ENCODE data around the gene ERGIC1.
"Not testable (repeated sequence)": the region's sequence is repeated elsewhere in the genome, so short reads cannot be mapped to it uniquely, and the experiment has no call there.

Gene ERGIC1

DNA sequence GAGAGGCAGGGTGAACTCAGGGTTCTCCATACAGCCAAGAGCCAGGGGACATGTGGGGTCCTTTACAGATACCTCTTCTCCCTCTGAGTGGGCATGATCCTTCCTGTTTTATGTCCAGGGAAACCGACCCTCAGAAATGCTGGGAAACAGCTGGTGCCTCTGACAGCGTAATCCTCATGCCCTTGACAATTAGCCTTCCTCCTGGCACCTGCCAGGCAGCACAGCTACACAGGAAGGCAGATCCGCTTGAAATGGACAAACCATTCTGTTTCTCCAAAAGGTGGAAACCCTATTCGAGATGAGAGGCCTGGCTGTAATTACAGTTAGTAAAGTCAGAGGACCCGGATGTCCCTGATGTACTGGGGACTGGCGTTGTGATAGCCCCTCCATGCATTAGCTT, 7.2 kb downstream of the ERGIC1 start:
- in situ Hi-C loops (cut with MboI; ENCODE audit: low pct_unique_long_range_greater_than_20kb, low sequenced_read_pairs) = no loop called here
- DNase-seq = no peak

DNA sequence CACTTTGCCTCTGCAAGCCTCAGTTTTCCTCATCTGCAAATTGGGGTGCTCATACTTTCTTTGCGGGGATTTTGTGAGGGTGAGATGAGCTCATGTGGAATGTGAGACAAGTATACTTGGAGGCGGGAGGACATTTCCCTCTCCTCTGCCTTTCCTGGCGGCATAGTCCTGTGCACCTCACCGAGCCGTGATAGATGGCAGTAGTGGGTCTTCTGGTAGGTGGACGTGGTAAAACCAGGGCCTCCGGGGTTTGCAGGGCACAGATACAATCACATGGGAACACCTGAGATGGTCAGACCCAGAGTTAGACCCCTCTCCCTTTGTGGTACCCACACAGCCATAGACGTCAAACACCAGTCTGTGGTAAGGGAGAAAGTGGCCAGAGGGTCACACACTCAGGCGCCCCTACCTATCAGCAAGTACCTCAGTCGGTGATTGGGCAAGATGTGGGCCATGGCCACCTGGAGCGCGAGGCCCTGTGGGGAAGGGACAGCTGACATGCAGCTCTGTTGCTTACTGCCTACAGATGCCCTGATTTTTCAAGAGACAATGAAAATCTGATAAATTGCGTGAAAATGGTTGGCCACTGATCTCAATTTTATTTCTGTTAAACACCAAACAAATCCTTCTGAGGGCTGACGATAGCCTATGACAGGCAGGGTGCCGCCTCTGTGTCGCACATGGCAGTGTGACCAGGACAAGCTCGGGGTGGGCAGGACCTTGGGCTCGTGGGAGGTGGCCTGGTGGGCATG, 9.9 kb downstream of the ERGIC1 start:
- no peak for DNase-seq
- in situ Hi-C loops (cut with MboI; ENCODE audit: low pct_unique_long_range_greater_than_20kb, low sequenced_read_pairs) = no loop called here

DNA sequence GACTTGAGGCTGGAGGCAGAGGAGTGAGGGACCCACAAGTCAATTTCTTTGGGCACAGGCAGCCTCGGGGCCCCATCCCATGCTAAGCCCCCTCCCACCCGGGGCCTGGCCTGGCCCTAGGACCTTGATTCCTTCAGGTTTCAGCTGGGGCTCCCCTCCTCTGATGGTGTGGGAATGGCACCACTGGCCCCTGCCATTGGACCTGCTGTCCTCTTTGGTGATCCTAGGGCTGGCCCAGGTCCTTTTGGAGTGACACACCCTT, 10.5 kb downstream of the ERGIC1 start:
- in situ Hi-C loops (cut with MboI; ENCODE audit: low pct_unique_long_range_greater_than_20kb, low sequenced_read_pairs) = no loop called here
- no peak for DNase-seq

DNA sequence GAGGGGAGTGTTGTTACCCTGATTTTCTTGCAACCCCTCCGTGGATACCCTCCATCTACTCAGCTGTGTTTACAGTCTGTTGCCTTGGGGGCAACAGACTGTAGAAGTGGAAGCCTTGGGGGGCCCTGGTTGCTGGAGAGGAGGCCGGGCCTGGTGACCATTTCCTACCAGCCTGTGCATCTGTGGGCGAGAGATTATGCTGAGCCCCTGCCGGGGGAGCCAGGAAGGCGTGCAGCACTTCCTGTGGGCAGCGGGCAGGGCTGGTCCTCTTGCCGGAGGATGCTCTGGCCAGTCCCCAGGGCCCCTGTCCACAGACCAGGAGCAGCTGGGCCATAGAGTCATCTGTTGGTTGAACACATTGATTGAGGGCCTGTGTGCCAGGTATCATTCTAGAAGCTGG, 11.1 kb downstream of the ERGIC1 start:
- in situ Hi-C loops (cut with MboI; ENCODE audit: low pct_unique_long_range_greater_than_20kb, low sequenced_read_pairs) = no loop called here
- DNase-seq = no peak

DNA sequence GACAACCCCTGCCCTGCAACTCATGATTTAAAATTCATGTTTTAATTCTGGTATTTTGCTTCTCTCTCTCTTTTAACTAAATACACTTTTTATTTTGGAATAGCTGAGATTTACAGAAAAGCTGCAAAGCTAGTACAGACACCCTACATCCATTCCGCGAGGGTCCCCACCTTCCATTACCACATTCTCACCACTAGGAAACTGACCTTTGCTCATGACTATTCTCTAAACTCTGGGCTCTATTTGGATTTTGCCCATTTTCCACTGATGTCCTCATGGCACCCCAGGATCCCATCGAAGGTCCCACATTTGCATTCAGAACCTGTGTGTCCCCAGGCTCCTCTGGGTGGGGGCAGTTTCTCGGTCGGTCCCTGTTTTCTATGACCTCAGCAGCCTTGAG, 11.5 kb downstream of the ERGIC1 start:
- DNase-seq = no peak
- in situ Hi-C loops (cut with MboI; ENCODE audit: low pct_unique_long_range_greater_than_20kb, low sequenced_read_pairs) = no loop called here

DNA sequence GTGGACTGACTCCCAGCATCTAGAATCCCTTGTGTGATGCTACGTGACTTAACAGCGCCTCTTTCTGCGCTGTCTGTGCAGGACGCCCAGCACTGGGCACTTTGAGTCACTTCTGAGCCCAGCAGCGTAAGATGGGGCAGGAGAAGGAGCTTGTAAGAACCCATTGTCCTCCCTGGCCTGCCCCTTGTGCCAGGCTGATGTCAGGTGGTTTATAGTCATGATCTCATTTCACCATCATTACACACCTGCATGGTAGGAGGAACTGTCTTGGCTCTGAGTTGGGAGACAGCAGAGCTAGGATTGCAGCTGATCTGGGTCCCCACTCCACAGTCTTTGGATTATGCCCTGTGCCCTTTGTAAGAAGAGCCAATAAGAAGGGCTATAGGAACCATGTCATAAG, 12.2 kb downstream of the ERGIC1 start:
- in situ Hi-C loops (cut with MboI; ENCODE audit: low pct_unique_long_range_greater_than_20kb, low sequenced_read_pairs) = no loop called here
- DNase-seq = no peak

DNA sequence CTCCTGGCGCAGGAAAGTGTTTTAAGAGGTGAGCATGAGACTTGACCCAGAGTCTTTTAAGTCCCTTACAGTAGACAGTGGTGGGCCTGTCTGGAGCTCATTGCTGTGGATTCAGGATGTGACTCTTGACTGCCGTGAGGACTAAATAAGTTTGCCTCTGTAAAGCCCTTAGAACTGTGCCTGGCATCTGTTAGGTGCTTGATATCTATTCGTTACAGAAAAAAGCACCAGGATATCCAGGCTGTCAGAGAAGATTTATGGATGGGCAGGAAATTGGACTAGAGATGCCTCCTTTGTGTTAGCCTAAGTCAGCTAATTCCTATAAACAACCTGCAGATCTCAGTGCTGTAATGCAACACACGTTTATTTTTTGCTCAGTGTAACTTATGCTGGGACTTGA, 12.6 kb downstream of the ERGIC1 start:
- in situ Hi-C loops (cut with MboI; ENCODE audit: low pct_unique_long_range_greater_than_20kb, low sequenced_read_pairs) = no loop called here
- no peak for DNase-seq

DNA sequence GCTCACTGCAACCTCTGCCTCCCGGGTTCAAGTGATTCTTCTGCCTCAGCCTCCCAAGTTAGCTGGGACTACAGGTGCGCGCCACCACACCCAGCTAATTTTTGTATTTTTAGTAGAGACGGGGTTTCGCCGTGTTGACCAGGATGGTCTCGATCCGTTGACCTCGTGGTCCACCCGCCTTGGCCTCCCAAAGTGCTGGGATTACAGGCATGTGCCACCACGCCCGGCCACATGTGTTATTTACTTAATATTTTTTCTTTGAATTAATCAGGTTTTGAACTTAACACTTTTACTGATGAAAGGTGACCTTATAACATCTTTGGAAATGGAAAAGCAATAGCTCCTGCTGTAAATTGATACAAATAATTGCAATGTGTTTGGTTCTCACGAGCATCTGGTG, 13.5 kb downstream of the ERGIC1 start:
- DNase-seq; in situ Hi-C loops (cut with MboI; ENCODE audit: low pct_unique_long_range_greater_than_20kb, low sequenced_read_pairs): not testable (repeated sequence)

DNA sequence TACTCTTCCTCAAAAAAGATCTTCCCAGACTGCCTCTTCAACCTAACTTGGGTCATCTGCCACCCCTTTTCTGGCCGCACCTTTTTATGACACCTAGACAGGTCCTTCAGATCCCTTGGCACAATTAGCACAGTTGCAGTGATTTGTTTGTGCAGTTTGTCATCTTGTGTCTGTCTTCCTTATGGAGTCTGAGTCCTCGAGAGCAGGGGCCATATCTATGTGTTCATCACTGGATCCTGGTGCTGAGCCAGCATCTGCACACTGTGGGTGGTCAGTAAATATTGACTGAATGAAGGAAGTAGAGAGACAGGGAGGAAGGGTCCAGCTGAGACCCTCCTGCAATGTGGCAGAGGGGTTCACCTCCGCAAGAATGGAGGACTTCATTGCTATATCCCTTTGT, 14.4 kb downstream of the ERGIC1 start:
- in situ Hi-C loops (cut with MboI; ENCODE audit: low pct_unique_long_range_greater_than_20kb, low sequenced_read_pairs) = no loop called here
- DNase-seq = no peak

DNA sequence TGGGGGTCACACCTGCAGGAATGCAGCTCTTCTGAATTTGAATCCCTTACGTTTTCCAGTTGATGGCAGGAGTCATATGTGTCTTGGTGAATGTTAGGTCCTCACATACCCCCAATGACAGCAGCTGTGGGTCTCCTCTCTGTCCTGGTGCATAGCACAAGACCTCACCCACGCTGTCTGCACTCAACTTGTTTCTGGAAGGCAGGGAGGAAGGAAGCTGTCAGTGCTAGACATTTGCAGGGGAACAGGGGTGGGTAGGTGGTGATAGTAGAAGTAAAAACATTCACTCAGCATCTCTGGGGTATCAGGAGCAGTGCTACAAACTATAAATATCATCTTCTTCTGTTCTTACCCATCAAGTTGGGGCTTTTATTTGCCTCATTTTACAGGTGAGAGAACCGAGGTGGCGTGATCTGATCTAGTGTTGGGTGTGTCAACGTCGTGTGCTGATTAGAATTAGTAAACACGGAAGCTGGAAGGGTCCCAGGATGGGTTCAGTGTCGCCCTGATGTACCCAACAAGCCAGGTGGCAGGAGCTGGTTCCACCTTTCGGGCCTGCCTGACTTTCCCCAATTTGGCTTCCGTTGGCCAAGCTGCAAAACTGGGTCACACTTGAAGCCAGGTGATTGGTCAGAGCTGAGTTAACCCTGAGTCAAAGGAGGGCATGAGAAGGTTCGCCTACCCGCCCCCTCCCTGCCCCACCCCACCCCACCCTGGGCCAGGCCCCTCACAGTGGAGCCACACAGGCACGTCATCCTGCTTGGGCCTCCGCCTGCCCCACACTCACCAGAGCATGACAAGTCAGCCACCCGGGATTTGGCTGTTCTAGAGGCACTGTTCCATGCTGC, 15.8 kb downstream of the ERGIC1 start:
- DNase-seq = no peak
- in situ Hi-C loops (cut with MboI; ENCODE audit: low pct_unique_long_range_greater_than_20kb, low sequenced_read_pairs) = no loop called here

DNA sequence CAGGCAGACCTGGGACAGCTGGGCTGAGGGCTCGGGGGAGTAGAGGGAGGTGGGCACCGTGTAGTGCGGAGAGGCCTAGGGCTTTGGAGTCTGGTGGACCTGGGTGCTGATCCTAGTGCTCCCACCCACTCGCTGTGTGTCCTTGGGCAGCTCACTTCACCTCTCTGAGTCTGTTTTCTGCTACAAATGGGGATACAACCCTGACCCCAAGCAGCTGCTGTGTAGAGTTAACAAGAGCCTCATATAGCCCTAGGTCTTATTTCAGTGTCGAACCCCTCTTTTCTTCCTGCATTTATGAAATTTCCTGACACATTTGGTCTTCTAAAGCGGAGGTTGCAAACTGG, 16.4 kb downstream of the ERGIC1 start:
- DNase-seq = no peak
- in situ Hi-C loops (cut with MboI; ENCODE audit: low pct_unique_long_range_greater_than_20kb, low sequenced_read_pairs) = no loop called here

DNA sequence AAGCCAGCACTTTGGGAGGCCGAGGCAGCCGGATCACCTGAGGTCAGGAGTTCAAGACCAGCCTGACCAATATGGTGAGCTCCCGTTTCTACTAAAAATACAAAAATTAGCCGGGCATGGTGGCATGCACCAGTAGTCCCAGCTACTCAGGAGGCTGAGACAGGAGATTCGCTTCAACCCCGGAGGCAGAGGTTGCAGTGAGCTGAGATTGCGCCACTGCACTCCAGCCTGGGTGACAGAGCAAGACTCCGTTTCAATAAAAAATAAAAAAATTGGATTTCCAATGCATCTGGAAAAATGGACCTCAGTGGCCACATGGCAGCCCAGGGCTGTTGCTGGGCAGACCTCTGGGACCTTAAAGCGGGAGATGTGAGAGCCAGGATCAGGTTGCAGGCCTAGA, 17.2 kb downstream of the ERGIC1 start:
- DNase-seq; in situ Hi-C loops (cut with MboI; ENCODE audit: low pct_unique_long_range_greater_than_20kb, low sequenced_read_pairs): not testable (repeated sequence)

DNA sequence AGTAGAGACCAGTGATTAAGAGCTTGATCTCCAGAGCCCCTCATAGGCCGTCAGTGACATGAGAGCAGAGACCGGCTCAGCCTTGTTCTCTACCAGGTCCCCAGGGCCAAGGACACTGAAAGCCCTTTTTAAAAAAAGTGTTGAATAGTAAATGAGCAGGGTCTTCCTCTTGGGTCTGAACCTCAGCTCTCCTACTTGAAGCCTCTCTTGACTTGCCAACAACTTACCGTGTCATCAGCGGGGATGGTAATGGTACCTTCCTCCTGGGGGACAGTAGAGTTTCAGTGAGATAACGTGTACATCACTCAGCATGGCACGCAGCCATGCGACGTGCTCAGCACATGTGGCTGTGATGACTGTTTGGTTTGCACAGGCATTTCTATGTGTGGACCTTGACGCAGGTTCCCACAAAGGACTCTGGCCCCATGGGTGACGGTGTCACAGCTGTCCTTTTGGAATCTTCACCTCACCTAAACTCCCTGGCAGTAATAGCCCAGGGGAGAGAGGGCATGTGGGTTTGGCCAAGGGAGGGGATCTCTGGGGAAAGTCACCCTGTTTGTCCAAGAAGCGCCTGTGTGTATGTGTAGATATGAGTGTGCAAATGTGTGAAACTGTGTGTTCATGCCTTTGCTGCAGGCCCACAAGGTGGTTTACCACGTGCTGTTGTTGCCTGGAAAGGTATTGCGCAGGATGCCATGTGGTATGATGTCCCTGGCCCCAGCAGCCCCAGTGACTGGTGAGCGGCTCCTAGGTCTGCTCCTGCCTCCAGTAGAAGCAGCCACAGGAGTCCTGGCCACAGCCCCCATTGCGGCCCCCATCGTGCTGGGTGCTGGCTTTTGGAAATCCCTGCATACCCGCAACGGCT, 18.7 kb downstream of the ERGIC1 start:
- DNase-seq = no peak
- in situ Hi-C loops (cut with MboI; ENCODE audit: low pct_unique_long_range_greater_than_20kb, low sequenced_read_pairs) = no loop called here

DNA sequence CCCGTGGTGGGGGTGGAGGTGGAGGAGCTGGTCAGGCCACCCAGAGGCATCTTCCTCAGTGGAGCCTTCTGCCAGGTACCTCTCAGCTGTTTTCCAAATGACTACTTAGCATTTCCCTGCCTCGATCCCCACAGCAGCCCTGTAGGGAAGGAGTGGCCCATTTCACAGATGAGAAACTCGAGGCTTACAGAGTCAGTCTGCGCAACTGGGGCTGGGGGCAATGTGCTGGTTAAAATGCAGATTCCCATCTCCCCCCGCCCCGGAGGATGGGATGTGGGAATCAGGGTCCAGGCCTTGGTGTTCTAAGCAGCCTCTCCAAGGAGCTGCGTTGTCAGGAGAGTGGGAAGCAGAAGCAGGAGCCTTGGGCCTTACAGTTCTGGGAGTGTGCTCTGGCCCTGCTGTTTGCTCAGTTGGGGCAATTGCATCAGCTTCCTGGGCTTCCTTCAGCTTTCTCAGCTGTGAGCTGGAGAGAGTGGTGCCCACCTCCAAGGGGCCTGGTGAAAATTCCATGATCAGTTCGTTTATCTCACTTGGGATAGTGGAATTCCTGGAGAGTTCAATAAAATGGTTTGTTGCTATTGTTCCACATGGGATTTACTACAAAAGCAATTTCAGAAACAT, 19.4 kb downstream of the ERGIC1 start:
- no peak for DNase-seq
- in situ Hi-C loops (cut with MboI; ENCODE audit: low pct_unique_long_range_greater_than_20kb, low sequenced_read_pairs) = no loop called here

DNA sequence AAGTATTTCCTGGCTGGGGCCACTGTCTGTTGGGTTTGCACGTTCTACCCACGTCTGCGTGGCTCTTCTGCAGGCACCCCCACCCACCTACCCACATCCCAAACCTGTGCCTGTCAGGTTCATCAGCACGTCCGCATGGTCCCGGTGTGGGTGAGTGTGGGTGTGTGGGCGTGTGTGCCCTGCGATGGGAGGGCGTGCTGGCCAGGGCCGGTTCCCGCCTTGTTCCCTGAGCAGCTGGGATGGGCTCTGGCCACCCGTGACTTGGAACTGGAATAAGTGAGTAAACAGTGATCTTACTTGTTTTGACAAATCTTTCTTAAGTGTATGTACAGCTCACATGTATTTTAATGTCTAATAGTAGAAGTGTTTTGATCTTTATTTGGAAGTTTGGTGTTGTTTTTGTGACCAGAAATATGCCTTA, 20.4 kb downstream of the ERGIC1 start:
- in situ Hi-C loops (cut with MboI; ENCODE audit: low pct_unique_long_range_greater_than_20kb, low sequenced_read_pairs) = no loop called here
- DNase-seq = no peak

DNA sequence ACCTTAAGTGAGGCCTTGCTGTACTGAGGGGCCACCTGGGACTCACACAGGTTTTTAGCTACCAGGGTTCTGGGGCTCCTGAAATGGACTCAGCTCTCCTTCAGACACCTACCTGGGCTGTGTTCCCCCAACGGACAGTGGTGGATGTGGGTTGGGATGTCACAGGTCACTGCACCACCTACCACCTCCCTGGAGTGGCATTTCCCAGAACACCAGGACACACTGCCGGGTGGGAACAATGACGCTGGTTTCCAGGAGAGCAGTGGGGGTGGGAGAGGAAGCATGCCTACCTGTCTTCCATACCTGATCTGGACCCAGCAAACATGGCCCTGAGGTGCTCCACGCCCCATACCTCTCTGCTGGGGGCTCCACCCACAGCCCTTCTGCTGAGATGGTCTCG, 20.9 kb downstream of the ERGIC1 start:
- no peak for DNase-seq
- in situ Hi-C loops (cut with MboI; ENCODE audit: low pct_unique_long_range_greater_than_20kb, low sequenced_read_pairs) = no loop called here

DNA sequence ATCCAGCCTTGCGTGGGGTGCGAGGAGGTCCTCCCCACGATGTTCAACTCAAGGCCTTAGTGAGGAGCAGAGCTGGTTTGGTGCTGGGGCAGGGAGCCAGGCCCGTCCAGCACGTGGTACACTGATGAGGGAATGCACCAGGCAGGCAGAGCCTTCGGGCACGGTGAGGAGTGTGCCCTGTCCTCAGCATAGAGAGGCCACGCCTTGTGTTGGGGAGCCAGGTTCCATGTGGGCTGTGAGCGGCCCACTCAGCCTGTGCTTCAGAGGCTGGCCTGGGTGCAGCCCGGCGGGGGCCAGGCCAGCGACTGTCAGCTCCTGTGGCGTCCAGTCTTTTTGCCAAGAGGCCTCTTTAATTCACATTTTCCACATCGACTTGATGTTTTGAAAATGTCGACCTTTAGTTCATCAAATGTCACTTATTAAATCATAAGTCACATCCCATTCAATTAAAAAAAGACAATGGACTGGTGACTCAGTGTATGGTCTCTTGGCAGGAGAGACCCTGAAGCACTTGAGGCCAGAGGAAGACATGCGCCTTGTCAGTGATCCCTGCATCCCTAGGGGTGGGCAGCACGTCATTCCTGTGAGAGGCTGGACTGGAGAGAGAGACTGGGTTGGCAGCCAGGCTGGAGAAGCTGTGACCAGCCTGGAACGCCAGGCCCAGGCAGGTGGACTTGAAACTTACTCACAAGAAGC, 21.7 kb downstream of the ERGIC1 start:
- in situ Hi-C loops (cut with MboI; ENCODE audit: low pct_unique_long_range_greater_than_20kb, low sequenced_read_pairs) = no loop called here
- no peak for DNase-seq

DNA sequence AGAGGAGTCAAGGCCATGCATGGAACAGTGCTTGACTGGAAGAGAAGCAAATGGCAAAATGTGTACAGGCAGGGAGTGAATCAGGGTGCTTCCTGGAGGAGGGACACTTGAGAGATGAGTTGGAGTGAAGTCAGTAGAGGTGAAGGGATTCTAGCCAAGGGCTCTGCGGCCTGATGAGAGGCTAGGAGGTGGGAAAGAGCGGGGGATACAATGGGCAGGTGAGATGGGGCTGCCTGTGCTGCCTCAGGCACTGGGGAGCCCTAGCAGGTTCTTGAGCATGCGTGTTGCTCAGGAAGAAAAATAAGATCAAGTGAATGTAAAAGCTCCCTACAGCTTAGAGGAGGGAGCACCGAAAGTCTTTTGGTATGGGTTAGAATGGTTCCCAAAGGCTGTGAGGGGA, 22.3 kb downstream of the ERGIC1 start:
- DNase-seq = no peak
- in situ Hi-C loops (cut with MboI; ENCODE audit: low pct_unique_long_range_greater_than_20kb, low sequenced_read_pairs) = no loop called here

DNA sequence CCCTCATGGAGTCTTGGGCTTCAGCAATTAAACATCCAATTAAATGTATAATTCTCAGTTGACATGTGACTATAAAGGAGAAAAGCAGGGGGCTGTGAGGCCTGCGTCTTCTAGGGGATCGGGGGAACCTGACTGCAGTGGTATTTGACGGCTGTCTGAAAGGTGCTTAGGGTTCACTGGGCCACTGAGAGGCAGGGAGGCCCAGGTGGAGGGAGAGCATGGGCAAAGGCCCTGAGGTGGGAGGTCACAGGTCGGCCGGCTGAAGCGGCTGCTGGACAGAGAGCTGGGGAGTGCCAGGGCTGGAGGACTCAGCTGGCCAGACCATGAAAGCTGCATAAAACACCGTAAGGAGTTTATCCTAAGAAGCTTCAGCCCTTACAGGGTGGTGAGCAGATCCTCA, 23.9 kb downstream of the ERGIC1 start:
- in situ Hi-C loops (cut with MboI; ENCODE audit: low pct_unique_long_range_greater_than_20kb, low sequenced_read_pairs) = no loop called here
- DNase-seq = no peak
